ENCODE results near the gene TRMT44.
A peak's percentile ranks its signal among the peaks of the same experiment; 100 is the strongest.

Gene TRMT44

GRCh38 chr4:8501781-8502180 lies 61.2 kb downstream of the TRMT44 start:
- H2BK12ac ChIP-seq (ENCODE audit: low read length) = no peak overlapping the region
- H3K9me3 ChIP-seq (ENCODE audit: insufficient read depth, low read depth, low read length) = peaks cover 8% of the 10 kb centered on the region
- no peak overlapping the region for H4K12ac ChIP-seq (ENCODE audit: low read depth, low read length)
- no peak overlapping the region for H2BK5ac ChIP-seq (ENCODE audit: low read depth, low read length, poor library complexity)
- H3K14ac ChIP-seq (ENCODE audit: low read length) = no peak overlapping the region
- H3K27me3 ChIP-seq (ENCODE audit: insufficient read depth, low read length) = no peaks in the 10 kb centered on the region
- H2AFZ ChIP-seq (ENCODE audit: insufficient read depth, low read length, poor library complexity) = no peak overlapping the region
- no peak overlapping the region for H4K91ac ChIP-seq (ENCODE audit: low read depth, low read length)
- no peak overlapping the region for H3K23ac ChIP-seq (ENCODE audit: low read length)
- no peak overlapping the region for H3K27ac ChIP-seq (ENCODE audit: low read depth, low read length)
- peaks cover 7% of the 10 kb centered on the region for H3K79me1 ChIP-seq (ENCODE audit: low read length)
- no peaks in the 10 kb centered on the region for H3K79me2 ChIP-seq (ENCODE audit: control insufficient read depth, insufficient read depth, low read length, poor library complexity)
- no peak overlapping the region for H4K8ac ChIP-seq (ENCODE audit: low read depth, low read length)
- H3K4me2 ChIP-seq (ENCODE audit: low read length) = no peak overlapping the region
- H3K36me3 ChIP-seq (ENCODE audit: control insufficient read depth in 1 of 2, insufficient read depth in 2 of 2, low read length in 2 of 2) = no peaks in the 10 kb centered on the region
- H3K9ac ChIP-seq (ENCODE audit: low read length) = no peak overlapping the region
- no peak overlapping the region for H3K4me3 ChIP-seq (ENCODE audit: low read depth, low read length)
- DNase-seq = no peak
- no peak overlapping the region for H3K18ac ChIP-seq (ENCODE audit: low read length)
- H2AK5ac ChIP-seq (ENCODE audit: low read length) = no peak overlapping the region
- no peak overlapping the region for H3K4ac ChIP-seq (ENCODE audit: low read depth, low read length)
- WGBS (ENCODE audit: extremely low coverage, insufficient coverage, insufficient read length) = no CpG with 5 or more reads among the region's 5 CpGs
- H2BK120ac ChIP-seq (ENCODE audit: insufficient read depth, low read length, poor library complexity) = no peak overlapping the region
- peaks cover 15 to 18% of the 10 kb centered on the region in 2 experiments for H3K4me1 ChIP-seq (ENCODE audit: control insufficient read depth in 1 of 2, insufficient read depth in 2 of 2, low read length in 2 of 2)

- H2BK5ac ChIP-seq (ENCODE audit: low read depth, low read length, poor library complexity) = no peak overlapping the region
- peak overlapping the region; percentile 18 for H3K14ac ChIP-seq (ENCODE audit: low read length)
- H4K91ac ChIP-seq (ENCODE audit: low read depth, low read length) = peak overlapping the region; percentile 29
- no peak overlapping the region for H2AFZ ChIP-seq (ENCODE audit: insufficient read depth, low read length, poor library complexity)
- no peak overlapping the region for H3K9ac ChIP-seq (ENCODE audit: low read length)
- H2BK12ac ChIP-seq (ENCODE audit: low read length) = no peak overlapping the region
- H4K8ac ChIP-seq (ENCODE audit: low read depth, low read length) = no peak overlapping the region
- no peak overlapping the region for H3K23ac ChIP-seq (ENCODE audit: low read length)
- H3K79me1 ChIP-seq (ENCODE audit: low read length) = peaks cover 7% of the 10 kb centered on the region
- no peak overlapping the region for H2AK5ac ChIP-seq (ENCODE audit: low read length)
- no peaks in the 10 kb centered on the region for H3K27me3 ChIP-seq (ENCODE audit: insufficient read depth, low read length)
- no peak overlapping the region for H3K27ac ChIP-seq (ENCODE audit: low read depth, low read length)
- H3K79me2 ChIP-seq (ENCODE audit: control insufficient read depth, insufficient read depth, low read length, poor library complexity) = no peaks in the 10 kb centered on the region
- H2BK120ac ChIP-seq (ENCODE audit: insufficient read depth, low read length, poor library complexity) = no peak overlapping the region
- no peak overlapping the region for H4K12ac ChIP-seq (ENCODE audit: low read depth, low read length)
- no peak overlapping the region for H3K4ac ChIP-seq (ENCODE audit: low read depth, low read length)
- H3K18ac ChIP-seq (ENCODE audit: low read length) = no peak overlapping the region
- no peaks in the 10 kb centered on the region for H3K36me3 ChIP-seq (ENCODE audit: control insufficient read depth in 1 of 2, insufficient read depth in 2 of 2, low read length in 2 of 2)
- no peak overlapping the region for H3K4me3 ChIP-seq (ENCODE audit: low read depth, low read length)
- DNase-seq = no peak
- WGBS (ENCODE audit: extremely low coverage, insufficient coverage, insufficient read length) = no CpG with 5 or more reads among the region's 6 CpGs
- H3K4me2 ChIP-seq (ENCODE audit: low read length) = no peak overlapping the region
- peaks cover 8% of the 10 kb centered on the region for H3K9me3 ChIP-seq (ENCODE audit: insufficient read depth, low read depth, low read length)
- peaks cover 19 to 24% of the 10 kb centered on the region in 2 experiments for H3K4me1 ChIP-seq (ENCODE audit: control insufficient read depth in 1 of 2, insufficient read depth in 2 of 2, low read length in 2 of 2)
Measured at GRCh38 chr4:8502371-8502770, 61.8 kb downstream of the TRMT44 start.

- Histone ChIP-seq H3K18ac (ENCODE audit: low read length) (no peak overlapping the region), H3K4ac (ENCODE audit: low read depth, low read length) (no peak overlapping the region), H3K9ac (ENCODE audit: low read length) (no peak overlapping the region), H2AFZ (ENCODE audit: insufficient read depth, low read length, poor library complexity) (no peak overlapping the region), H3K79me2 (ENCODE audit: control insufficient read depth, insufficient read depth, low read length, poor library complexity) (no peaks in the 10 kb centered on the region), H3K27ac (ENCODE audit: low read depth, low read length) (no peak overlapping the region), H3K79me1 (ENCODE audit: low read length) (peaks cover 7% of the 10 kb centered on the region), H3K27me3 (ENCODE audit: insufficient read depth, low read length) (no peaks in the 10 kb centered on the region), H3K4me1 (ENCODE audit: control insufficient read depth in 1 of 2, insufficient read depth in 2 of 2, low read length in 2 of 2) (peaks cover 19 to 24% of the 10 kb centered on the region in 2 experiments), H3K4me2 (ENCODE audit: low read length) (no peak overlapping the region), H2BK5ac (ENCODE audit: low read depth, low read length, poor library complexity) (no peak overlapping the region), H3K23ac (ENCODE audit: low read length) (no peak overlapping the region), H3K4me3 (ENCODE audit: low read depth, low read length) (no peak overlapping the region), H3K14ac (ENCODE audit: low read length) (peak overlapping the region; percentile 13), H2BK120ac (ENCODE audit: insufficient read depth, low read length, poor library complexity) (no peak overlapping the region), H3K9me3 (ENCODE audit: insufficient read depth, low read depth, low read length) (peaks cover 6% of the 10 kb centered on the region), H3K36me3 (ENCODE audit: control insufficient read depth in 1 of 2, insufficient read depth in 2 of 2, low read length in 2 of 2) (no peaks in the 10 kb centered on the region), H4K8ac (ENCODE audit: low read depth, low read length) (no peak overlapping the region), H4K12ac (ENCODE audit: low read depth, low read length) (no peak overlapping the region), H2BK12ac (ENCODE audit: low read length) (no peak overlapping the region), H4K91ac (ENCODE audit: low read depth, low read length) (peak overlapping the region; percentile 29), H2AK5ac (ENCODE audit: low read length) (no peak overlapping the region)
- WGBS (ENCODE audit: extremely low coverage, insufficient coverage, insufficient read length) = no CpG with 5 or more reads among the region's 13 CpGs
- peak; percentile 37 to 52 for DNase-seq
Measured at GRCh38 chr4:8502836-8503585, 62.4 kb downstream of the TRMT44 start.

GRCh38 chr4:8503801-8504200 lies 63.2 kb downstream of the TRMT44 start:
- H2AK5ac ChIP-seq (ENCODE audit: low read length) = no peak overlapping the region
- no CpG with 5 or more reads among the region's 11 CpGs for WGBS (ENCODE audit: extremely low coverage, insufficient coverage, insufficient read length)
- H3K23ac ChIP-seq (ENCODE audit: low read length) = no peak overlapping the region
- DNase-seq = no peak
- H3K79me1 ChIP-seq (ENCODE audit: low read length) = peaks cover 7% of the 10 kb centered on the region
- no peak overlapping the region for H2BK5ac ChIP-seq (ENCODE audit: low read depth, low read length, poor library complexity)
- H2AFZ ChIP-seq (ENCODE audit: insufficient read depth, low read length, poor library complexity) = no peak overlapping the region
- H3K14ac ChIP-seq (ENCODE audit: low read length) = no peak overlapping the region
- no peak overlapping the region for H3K4me3 ChIP-seq (ENCODE audit: low read depth, low read length)
- H4K8ac ChIP-seq (ENCODE audit: low read depth, low read length) = no peak overlapping the region
- no peak overlapping the region for H2BK120ac ChIP-seq (ENCODE audit: insufficient read depth, low read length, poor library complexity)
- no peak overlapping the region for H4K12ac ChIP-seq (ENCODE audit: low read depth, low read length)
- H3K9ac ChIP-seq (ENCODE audit: low read length) = no peak overlapping the region
- H3K9me3 ChIP-seq (ENCODE audit: insufficient read depth, low read depth, low read length) = peaks cover 3% of the 10 kb centered on the region
- no peaks in the 10 kb centered on the region for H3K79me2 ChIP-seq (ENCODE audit: control insufficient read depth, insufficient read depth, low read length, poor library complexity)
- no peak overlapping the region for H3K27ac ChIP-seq (ENCODE audit: low read depth, low read length)
- H2BK12ac ChIP-seq (ENCODE audit: low read length) = no peak overlapping the region
- peaks cover 19 to 24% of the 10 kb centered on the region in 2 experiments for H3K4me1 ChIP-seq (ENCODE audit: control insufficient read depth in 1 of 2, insufficient read depth in 2 of 2, low read length in 2 of 2)
- no peak overlapping the region for H3K4me2 ChIP-seq (ENCODE audit: low read length)
- H3K27me3 ChIP-seq (ENCODE audit: insufficient read depth, low read length) = no peaks in the 10 kb centered on the region
- H4K91ac ChIP-seq (ENCODE audit: low read depth, low read length) = no peak overlapping the region
- no peaks in the 10 kb centered on the region for H3K36me3 ChIP-seq (ENCODE audit: control insufficient read depth in 1 of 2, insufficient read depth in 2 of 2, low read length in 2 of 2)
- H3K4ac ChIP-seq (ENCODE audit: low read depth, low read length) = no peak overlapping the region
- no peak overlapping the region for H3K18ac ChIP-seq (ENCODE audit: low read length)

All from trophoblast cell (in vitro differentiated cells and primary cell).